SK-MEL-5 (cell line): Measurements from ENCODE around the gene PLXNA3. TPM values are rescaled to one million over a fixed set of nuclear protein-coding genes. Genes with fewer than 3 reads are reported as not detected.
A peak's percentile ranks its signal among the peaks of the same experiment; 100 is the strongest.

Source experiments
- DNase-seq: peaks from one replicate; pipeline ENCODE4 v3.0.0-alpha.2; 2016; ENCODE audit warnings: low read depth, low spot score
- in situ Hi-C: cut with HindIII; loops from 2 replicates; pipeline ENCODE4 v1.10.0; 2016; ENCODE audit warnings: low sequenced_read_pairs, high pct_unique_total_duplicates, low pct_unique_long_range_greater_than_20kb
- total RNA-seq: library from RNA; depleted of rRNA; stranded (reverse); fragments of >200 nt; shearing (Covaris generic); gene quantifications from 2 replicates; pipeline ENCODE4 v1.2.3, GENCODE V29; 2014

PLXNA3 gene
- total RNA-seq, 1 experiment from 2014 or later: not detected

- DNase-seq: no peak
- in situ Hi-C loops: no loop called here
Observed at GRCh38 chrX:154470434-154470833, 12.4 kb downstream of the PLXNA3 start.

- no peak for DNase-seq
- in situ Hi-C loops: no loop called here
Observed at GRCh38 chrX:154470914-154471568, 13.0 kb downstream of the PLXNA3 start.

- in situ Hi-C loops: no loop called here
- no peak for DNase-seq
Observed at GRCh38 chrX:154471839-154472684, 14.0 kb downstream of the PLXNA3 start.

GRCh38 chrX:154472685-154473632 lies 14.9 kb downstream of the PLXNA3 start:
- in situ Hi-C loops: no loop called here
- DNase-seq: no peak

GRCh38 chrX:154473683-154474082 lies 15.6 kb downstream of the PLXNA3 start:
- in situ Hi-C loops: no loop called here
- no peak for DNase-seq

GRCh38 chrX:154476821-154477220 lies 18.7 kb downstream of the PLXNA3 start:
- no peak for DNase-seq
- in situ Hi-C loops: no loop called here

GRCh38 chrX:154477891-154478477 lies 19.9 kb downstream of the PLXNA3 start:
- no peak for DNase-seq
- in situ Hi-C loops: no loop called here

GRCh38 chrX:154478728-154479622 lies 20.9 kb downstream of the PLXNA3 start, which contains the start of gene LAGE3:
LAGE3 (minus strand) TSS chrX:154479281; CDS start chrX:154478915, 366 bp downstream.
- in situ Hi-C loops: no loop called here
- DNase-seq: peak; percentile 86

GRCh38 chrX:154481195-154481594 lies 23.1 kb downstream of the PLXNA3 start:
- in situ Hi-C loops: no loop called here
- no peak for DNase-seq

GRCh38 chrX:154481911-154482601 lies 24.0 kb downstream of the PLXNA3 start:
- DNase-seq: no peak
- in situ Hi-C loops: no loop called here

GRCh38 chrX:154482786-154483185 lies 24.7 kb downstream of the PLXNA3 start:
- no peak for DNase-seq
- in situ Hi-C loops: no loop called here

- in situ Hi-C loops: no loop called here
- no peak for DNase-seq
Observed at GRCh38 chrX:154483325-154483724, 25.2 kb downstream of the PLXNA3 start.

GRCh38 chrX:154484255-154485149 lies 26.4 kb downstream of the PLXNA3 start:
- no peak for DNase-seq
- in situ Hi-C loops: no loop called here

GRCh38 chrX:154485150-154486051 lies 27.3 kb downstream of the PLXNA3 start:
- DNase-seq: no peak
- in situ Hi-C loops: no loop called here
